HEK293 (cell line): ENCODE results near the gene VPS11.

ENCODE experiments used
- CTCF ChIP-seq: fragments of 450-650 bp; formaldehyde crosslinking; IDR thresholded peaks from 2 replicates; pipeline ENCODE4 v1.5.1; 2016; ENCODE audit warnings: missing biosample characterization, missing genetic modification characterization
- GLI4 ChIP-seq: fragments of 450-650 bp; formaldehyde crosslinking; IDR thresholded peaks from 2 replicates; pipeline ENCODE4 v1.5.1; 2016; ENCODE audit warnings: missing biosample characterization, missing genetic modification characterization
- IKZF3 ChIP-seq: fragments of 450-650 bp; IDR thresholded peaks from 2 replicates; pipeline ENCODE4 v1.5.0; 2018; ENCODE audit warnings: missing biosample characterization, mild to moderate bottlenecking, missing genetic modification characterization, moderate library complexity
- MYNN ChIP-seq: fragments of 450-650 bp; formaldehyde crosslinking; IDR thresholded peaks from 2 replicates; pipeline ENCODE4 v1.5.1; 2016; ENCODE audit warnings: missing biosample characterization, missing genetic modification characterization, borderline replicate concordance
- REST ChIP-seq: fragments of 450-650 bp; formaldehyde crosslinking; IDR thresholded peaks from 2 replicates; pipeline ENCODE4 v1.5.1; 2016; ENCODE audit warnings: missing biosample characterization, missing genetic modification characterization
- SCRT2 ChIP-seq: fragments of 450-650 bp; formaldehyde crosslinking; IDR thresholded peaks from 2 replicates; pipeline ENCODE4 v1.5.1; 2016; ENCODE audit warnings: missing biosample characterization, missing genetic modification characterization
- SETDB1 ChIP-seq: IDR thresholded peaks from one replicate; pipeline ENCODE4 v1.6.1; 2017; ENCODE audit warnings: mild to moderate bottlenecking, low read length, moderate library complexity, mixed read lengths; ENCODE audit not compliant: insufficient read length
- ZBTB8A ChIP-seq: fragments of 450-650 bp; formaldehyde crosslinking; IDR thresholded peaks from 2 replicates; pipeline ENCODE4 v1.5.1; 2016; ENCODE audit warnings: missing biosample characterization, missing genetic modification characterization
- ZNF114 ChIP-seq: fragments of 450-650 bp; formaldehyde crosslinking; IDR thresholded peaks from 2 replicates; pipeline ENCODE4 v1.5.0; 2017; ENCODE audit warnings: missing biosample characterization, missing genetic modification characterization
- ZNF140 ChIP-seq: fragments of 450-650 bp; formaldehyde crosslinking; IDR thresholded peaks from 2 replicates; pipeline ENCODE4 v1.5.1; 2016; ENCODE audit warnings: missing biosample characterization, missing genetic modification characterization
- ZNF280D ChIP-seq: fragments of 450-650 bp; formaldehyde crosslinking; IDR thresholded peaks from 2 replicates; pipeline ENCODE4 v1.5.1; 2016; ENCODE audit warnings: missing biosample characterization, missing genetic modification characterization
- ZNF530 ChIP-seq: fragments of 450-650 bp; formaldehyde crosslinking; IDR thresholded peaks from 2 replicates; pipeline ENCODE4 v1.5.1; 2016; ENCODE audit warnings: low read depth, missing biosample characterization, missing genetic modification characterization
- ZNF629 ChIP-seq: fragments of 450-650 bp; formaldehyde crosslinking; IDR thresholded peaks from 2 replicates; pipeline ENCODE4 v1.5.1; 2017; ENCODE audit warnings: missing biosample characterization, missing genetic modification characterization

DNA sequence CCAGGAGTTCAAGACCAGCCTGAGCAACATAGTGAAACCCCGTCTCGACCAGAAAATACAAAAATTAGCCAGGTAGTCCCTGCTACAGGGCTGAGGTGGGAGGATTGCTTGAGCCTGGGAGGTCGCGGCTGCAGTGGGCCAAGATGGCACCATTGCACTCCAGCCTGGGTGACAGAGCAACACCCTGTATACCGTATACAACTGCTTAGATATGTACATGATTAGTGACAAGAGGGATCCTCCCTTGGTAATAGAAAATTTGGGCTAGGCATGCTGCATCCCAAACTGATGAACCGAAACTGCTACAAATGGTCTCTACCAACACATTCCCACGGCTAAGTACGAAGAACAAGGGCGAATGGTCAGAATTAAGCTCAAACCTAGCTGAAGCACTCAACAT lies 24.7 kb upstream of the VPS11 start:
- TF ChIP-seq IKZF3 (tag by site-specific recombination): no peak
- no peak for TF ChIP-seq ZNF530 (tag by site-specific recombination)
- TF ChIP-seq SCRT2: no peak
- no peak for TF ChIP-seq ZNF629 (tag by site-specific recombination)
- no peak for TF ChIP-seq SETDB1
- TF ChIP-seq CTCF (tag by site-specific recombination): no peak
- no peak for TF ChIP-seq GLI4 (tag by site-specific recombination)
- TF ChIP-seq ZNF280D (tag by site-specific recombination): no peak
- no peak for TF ChIP-seq REST (tag by site-specific recombination)
- TF ChIP-seq MYNN (tag by site-specific recombination): no peak
- TF ChIP-seq ZNF114 (tag by site-specific recombination): no peak
- no peak for TF ChIP-seq ZBTB8A (tag by site-specific recombination)
- no peak for TF ChIP-seq ZNF140
